Activated naive CD8-positive, alpha-beta T cell treated with anti-CD3 and anti-CD28 coated beads, Interleukin-2, amount 50 U/mL, for 16 hours (primary cell): ENCODE results near the gene MAST1.
"Not testable (repeated sequence)": the region's sequence is repeated elsewhere in the genome, so short reads cannot be mapped to it uniquely, and the experiment has no call there.

Experiments
- DNase-seq: peaks from one replicate; pipeline ENCODE4 v3.0.0-alpha.2; 2020; ENCODE audit warnings: low read depth, low spot score

The MAST1 gene

DNA sequence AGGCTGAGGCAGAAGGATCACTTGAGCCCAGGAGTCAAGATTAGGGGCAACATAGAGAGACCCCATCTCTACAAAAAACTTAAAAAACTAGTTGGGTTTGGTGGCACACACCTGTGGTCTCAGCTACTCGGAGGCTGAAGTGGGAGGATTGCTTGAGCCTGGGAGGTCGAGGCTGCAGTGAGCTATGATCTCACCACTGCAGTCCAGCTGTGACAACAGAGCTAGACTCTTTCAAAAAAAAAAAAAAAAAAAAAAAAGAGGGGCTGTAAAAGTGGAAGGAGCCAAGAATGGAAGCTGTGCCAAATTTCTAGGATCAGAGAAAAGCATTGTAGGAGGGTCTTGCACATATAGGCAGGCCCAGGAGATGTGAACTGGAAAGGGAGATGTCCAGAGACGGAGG is 33.4 kb downstream of the MAST1 start:
- DNase-seq: no peak

DNA sequence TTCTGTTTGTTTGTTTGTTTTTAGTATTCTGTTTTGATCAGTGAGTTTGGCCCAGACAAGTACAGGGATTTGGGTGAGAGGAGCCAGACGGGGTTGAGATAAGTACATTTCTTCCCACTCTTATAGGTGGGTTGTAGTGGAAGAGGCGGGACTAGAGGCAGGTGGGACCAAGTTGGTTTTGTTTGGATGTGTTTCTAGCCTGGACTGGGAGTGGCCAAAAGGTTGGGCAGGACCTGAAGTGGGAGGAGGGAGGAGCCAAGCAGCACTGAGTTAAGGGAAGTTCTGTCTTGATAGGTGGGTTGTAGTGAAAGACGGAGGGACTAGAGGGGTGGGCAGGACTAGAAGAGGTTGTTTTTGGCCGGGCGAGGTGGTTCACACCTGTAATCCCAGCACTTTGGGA is 33.9 kb downstream of the MAST1 start:
- DNase-seq: no peak

DNA sequence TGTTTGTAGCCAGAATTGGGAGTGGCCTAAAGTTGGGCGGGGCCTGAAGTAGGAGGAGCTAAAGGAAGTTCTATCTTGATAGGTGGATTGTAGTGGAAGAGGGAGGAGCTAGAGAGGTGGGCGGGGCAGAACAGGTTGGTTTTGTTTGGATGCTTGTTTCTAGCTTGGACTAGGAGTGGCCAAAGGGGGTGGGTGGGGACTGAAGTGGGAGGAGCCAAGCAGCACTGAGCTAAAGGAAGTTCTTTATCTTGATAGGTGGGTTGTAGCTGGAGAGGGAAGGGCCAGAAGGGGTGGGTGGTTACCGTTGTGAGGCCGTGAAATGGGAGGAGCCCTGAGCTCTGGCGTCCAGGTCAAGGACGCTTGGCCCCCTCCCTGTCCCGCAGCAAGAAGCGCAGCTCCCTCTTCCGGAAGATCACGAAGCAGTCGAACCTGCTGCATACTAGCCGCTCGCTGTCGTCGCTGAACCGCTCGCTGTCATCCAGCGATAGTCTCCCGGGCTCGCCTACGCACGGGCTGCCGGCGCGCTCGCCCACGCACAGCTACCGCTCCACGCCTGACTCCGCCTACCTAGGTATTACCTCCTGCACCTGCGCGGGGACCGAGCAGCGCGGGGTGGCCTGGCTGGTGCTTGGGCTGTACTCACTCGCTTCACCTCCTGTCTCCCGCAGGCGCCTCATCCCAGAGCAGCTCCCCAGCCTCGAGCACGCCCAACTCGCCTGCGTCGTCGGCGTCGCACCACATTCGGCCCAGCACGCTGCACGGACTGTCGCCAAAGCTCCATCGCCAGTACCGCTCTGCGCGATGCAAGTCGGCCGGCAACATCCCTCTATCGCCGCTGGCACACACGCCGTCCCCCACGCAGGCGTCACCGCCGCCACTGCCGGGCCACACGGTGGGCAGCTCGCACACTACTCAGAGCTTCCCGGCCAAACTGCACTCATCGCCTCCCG is 34.9 kb downstream of the MAST1 start:
- no peak for DNase-seq

DNA sequence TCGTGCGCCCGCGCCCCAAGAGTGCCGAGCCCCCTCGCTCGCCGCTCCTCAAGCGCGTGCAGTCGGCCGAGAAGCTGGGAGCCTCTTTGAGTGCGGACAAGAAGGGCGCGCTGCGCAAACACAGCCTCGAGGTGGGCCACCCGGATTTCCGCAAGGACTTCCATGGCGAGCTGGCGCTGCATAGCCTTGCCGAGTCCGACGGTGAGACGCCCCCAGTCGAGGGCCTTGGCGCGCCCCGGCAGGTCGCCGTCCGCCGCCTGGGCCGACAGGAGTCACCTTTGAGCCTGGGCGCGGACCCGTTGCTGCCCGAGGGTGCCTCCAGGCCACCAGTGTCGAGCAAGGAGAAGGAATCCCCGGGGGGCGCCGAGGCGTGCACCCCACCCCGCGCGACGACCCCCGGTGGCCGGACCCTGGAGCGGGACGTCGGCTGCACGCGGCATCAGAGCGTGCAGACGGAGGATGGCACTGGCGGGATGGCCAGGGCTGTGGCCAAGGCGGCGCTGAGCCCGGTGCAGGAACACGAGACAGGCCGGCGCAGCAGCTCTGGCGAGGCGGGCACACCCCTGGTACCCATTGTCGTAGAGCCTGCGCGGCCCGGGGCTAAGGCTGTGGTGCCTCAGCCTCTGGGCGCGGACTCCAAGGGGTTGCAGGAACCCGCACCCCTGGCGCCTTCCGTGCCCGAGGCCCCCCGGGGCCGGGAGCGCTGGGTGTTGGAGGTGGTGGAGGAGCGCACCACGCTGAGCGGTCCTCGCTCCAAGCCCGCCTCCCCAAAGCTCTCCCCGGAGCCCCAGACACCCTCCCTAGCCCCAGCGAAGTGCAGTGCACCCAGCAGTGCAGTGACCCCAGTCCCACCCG is 35.8 kb downstream of the MAST1 start:
- DNase-seq: no peak

DNA sequence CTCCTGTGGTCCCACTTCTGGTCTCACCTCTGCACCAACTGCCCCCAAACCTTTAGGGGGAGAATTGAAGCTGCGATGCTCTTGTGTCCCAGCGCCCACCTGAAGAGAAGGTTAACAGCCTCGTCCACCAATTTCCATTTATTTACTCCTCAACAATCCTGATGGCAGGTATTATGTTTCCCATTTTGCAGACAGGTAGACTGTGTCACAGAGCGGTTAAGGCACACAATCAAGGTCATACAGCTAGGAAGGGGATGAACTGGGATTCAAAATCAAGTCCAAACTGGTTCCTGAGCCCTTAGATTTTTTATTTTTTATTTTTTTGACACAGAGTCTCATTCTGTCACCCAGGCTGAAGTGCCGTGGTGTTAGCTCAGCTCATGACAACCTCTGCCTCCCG is 36.8 kb downstream of the MAST1 start:
- no peak for DNase-seq

DNA sequence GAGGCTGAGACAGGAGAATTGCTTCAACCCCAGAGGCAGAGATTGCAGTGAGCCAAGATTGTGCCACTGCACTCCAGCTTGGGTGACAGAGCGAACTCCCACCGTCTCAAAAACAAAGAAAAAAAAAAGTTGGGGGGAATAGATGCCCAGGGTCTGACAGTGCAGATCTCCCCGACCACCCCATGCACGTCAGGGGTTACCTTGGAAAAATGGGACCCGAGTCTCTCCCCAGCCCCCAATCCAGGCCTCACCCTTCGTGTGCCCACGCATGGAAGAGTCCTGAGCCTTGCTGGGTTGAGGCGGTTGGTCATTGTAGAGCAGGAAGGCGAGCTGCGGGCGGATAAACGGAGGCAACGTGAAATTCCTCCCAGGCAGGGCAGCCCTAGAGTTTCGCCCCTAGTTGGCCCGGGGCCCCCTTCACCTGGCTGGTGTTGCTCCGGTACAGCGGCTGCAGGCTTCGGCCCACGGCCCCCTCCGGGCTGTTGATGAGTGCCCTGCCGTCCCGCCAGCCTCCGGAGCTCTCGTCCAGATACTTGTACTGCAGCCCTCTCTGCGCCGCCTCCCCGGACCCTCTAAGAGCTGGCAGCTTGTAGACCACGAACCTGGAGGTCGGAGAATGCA is 42.3 kb downstream of the MAST1 start:
- DNase-seq: no peak

DNA sequence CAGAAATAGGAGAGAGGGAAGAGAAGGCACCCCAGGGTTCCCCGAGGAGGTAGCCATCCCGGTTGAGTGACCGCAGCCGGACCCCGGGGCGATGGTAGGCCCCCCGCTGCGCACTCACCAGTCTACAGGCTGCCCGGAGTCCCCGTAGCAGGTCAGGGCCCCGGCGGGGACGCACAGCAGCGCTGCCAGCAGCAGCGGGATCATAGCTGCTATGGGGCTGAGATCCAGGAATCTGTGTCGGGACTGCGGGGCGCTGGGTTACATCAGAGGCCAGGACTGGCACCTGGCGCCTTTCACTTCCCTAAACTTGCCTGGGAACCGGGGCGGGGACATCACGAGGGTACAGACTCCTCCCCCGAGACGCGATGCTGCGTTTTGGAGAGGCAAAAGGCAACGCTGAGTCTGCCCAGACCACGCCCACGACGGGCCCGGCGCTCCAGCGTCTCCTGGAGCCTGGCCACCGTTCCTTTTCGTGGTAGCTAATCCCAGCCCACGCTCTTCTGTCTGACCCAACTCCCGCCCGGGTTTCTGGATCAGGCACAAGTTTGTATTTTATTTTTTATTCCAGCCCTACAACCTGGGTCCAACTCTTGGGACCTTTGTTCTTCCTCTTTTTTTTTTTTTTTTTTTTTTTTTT is 43.0 kb downstream of the MAST1 start, which contains the start of gene DNASE2:
DNASE2 (minus strand) TSS at position 278 of the 637 bp plus-strand sequence; CDS start at position 204, 74 bp downstream.
- peak; percentile 75 for DNase-seq

DNA sequence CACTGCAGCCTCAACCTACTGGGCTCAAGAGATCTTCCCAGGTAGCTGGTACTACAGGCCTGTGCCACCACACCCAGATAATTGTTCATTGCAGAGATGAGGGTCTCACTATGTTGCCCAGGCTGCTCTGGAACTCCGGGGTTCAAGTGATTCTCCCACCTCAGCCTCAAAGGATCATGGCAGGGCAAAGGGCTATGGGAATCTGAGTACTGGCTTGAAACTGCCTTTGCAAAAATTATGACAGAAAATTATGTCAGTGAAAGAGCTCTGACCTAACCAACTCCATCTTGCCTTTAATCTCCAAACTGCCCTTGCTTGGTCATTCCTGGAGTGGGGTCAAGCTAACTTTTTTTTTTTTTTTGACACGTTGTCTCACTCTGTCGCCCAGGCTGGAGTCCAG is 44.3 kb downstream of the MAST1 start:
- DNase-seq: no peak

DNA sequence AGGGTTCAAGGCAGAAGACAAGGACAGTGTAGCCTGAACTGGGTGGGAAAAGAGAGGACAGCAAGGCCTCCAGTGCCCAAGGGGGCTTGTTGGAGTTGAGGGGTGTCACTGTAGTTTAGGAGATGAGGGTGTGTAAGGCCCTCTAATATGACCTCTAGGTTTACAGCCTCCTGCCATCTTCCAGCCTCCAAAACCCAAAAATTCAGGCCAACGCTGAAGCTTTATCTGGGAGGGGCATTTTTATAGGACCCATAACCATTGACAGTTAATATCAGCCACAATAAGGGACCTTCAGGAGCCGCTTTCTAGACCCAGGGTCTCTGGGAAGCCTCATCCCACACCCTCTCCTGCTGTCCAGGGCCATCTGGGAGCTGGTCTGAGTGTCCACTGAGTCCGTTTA is 45.9 kb downstream of the MAST1 start:
- DNase-seq: no peak

DNA sequence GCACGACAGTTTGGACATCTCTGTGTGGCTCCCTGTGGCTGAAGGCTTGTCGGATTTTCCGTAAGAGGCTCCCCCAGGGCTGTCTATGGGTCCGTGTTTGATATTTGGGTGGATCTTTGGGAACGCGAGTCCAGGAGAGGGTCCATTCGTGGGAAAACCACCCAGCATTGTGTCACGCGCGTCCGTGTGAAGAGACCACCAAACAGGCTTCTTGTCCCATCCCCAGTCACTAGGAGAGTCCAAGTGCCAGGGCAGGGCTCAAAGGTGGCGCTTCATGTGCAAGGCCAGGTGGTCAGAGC is 46.3 kb downstream of the MAST1 start:
- DNase-seq: no peak

DNA sequence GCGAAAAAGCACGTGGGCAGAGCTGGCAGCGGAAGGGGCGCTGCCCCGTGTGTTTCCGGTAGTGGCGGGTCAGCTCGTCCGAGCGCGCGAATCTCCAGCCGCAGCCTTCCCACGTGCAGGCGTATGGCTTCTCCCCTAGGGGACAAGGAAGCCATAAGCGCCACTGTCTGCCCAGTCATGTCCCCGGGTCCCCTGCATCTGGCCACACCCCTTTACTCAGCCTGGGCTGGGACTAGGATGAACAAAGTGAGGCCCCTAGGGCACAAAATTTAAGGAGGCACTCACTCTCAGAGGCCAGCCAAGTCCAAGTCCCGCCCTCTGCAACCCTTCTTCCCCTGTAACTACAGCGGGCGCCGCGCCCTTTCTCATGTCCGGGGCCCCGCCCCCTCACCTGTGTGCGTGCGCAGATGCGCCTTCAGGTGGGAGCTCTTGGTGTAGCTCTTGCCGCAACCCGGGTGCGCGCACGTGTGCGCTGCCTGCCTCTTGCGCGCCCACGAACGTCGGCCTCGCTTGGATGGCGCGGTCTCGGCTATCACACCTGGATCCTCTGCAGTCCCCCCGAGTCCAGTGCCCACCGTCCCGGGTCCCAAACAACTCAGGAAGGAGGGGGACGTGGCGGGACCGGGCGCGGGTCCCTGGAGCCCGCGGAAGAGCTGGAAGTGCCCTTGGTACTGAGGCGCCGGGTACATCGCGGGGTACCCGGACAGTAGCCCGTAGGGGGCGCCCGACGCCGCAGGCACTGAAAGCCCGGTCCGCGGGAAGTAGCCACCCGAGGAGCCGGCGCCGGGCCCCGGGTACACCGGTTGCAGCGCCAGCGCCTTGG is 46.8 kb downstream of the MAST1 start:
- peak; percentile 80 for DNase-seq

DNA sequence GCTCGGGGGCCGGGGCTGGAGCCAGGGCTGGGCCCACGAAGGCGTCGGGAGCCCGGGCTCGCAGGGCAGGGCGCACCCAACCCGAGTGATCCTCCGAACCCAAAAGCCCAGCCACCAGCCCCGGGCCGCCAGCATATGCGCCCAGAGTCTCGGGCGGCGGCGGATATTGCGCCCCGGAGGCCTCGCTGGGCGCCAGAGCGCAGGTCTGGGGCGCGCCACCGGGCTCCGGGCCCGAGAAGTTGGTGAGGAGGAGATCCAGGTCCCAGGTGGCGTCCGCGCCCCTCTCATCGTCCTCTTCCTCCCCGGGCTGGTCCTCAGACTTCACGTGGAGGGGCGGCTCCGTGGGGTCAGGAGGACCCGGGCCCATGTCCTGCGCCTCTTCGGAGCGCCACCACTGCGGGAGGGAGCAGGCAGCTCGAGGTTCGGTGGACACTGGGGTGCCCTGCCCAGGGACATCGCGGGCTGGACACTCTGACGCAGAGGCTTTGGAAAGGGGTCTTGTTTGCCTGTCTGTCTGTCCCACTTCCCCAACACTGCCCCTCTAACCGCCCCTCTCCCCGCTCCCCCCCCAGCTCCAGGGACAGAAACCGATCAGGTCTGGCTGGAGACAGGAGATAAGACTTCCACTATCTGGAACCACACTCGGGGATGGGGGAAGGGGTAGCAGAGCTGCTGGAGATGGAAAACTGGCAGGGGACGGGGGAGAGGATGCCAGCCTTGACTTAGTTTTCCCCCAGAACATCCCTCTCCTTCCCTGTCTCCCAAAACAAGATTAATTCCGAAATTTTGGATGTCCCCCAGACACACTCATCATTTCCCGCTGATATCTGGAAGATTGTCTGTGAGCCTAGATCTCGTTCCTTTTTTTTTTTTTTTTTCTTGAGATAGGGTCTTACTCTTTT is 47.7 kb downstream of the MAST1 start:
- DNase-seq: no peak

DNA sequence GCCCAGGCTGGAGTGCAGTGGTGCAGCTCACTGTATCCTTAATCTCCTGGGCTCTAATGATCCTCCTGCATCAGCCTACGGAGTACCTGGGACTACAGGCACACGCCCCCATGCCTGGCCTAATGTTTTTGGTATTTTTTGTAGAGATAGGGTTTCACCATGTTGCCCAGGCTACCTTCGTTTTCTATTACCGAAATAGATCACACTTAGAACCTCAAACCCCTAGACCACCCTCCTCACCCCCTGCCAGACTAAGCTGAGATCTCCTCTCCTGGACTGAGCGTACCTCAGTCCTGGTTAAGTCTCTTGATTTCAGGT is 48.3 kb downstream of the MAST1 start:
- DNase-seq: no peak

DNA sequence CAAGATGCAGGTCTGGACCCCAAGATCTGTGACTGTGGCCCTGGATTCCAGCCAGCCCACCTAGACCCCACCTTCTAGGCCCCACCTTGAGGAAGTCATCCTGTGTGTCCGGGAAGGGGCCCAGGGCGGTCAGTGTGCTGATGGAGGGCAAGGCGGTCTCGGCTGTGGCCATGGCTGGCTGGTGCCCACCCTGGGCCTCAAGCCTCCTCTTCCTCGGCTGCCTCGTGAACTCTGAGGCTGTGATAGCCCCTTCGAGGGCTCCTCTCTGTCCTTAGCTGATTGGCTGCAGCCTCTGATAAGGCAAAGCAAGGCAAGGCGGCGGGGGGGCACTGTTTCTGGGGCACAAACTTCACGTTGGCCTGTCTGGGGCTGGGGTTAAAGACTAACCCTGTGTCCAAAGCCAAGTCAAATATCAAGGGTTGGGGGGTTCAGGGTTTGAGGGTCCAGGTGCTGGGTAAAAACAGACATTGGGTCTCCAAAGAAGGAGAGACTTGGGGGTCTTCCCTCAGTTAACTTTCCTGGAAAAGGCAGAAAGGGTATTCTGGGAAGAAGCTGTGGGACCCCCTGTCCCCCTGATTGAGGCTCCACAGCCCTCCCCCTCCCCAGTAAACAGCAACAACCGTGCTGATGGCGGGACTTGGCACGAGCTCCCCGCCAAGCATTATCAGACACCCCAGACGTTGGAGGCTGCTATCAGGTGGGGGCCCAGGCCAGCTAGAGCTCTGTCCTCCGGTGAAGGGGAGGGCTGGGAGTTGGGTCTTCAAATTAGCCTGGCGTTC is 48.8 kb downstream of the MAST1 start, which contains the start of gene KLF1:
KLF1 (minus strand) TSS at position 233 of the 779 bp plus-strand sequence; CDS start at position 172, 61 bp downstream.
- DNase-seq: no peak

DNA sequence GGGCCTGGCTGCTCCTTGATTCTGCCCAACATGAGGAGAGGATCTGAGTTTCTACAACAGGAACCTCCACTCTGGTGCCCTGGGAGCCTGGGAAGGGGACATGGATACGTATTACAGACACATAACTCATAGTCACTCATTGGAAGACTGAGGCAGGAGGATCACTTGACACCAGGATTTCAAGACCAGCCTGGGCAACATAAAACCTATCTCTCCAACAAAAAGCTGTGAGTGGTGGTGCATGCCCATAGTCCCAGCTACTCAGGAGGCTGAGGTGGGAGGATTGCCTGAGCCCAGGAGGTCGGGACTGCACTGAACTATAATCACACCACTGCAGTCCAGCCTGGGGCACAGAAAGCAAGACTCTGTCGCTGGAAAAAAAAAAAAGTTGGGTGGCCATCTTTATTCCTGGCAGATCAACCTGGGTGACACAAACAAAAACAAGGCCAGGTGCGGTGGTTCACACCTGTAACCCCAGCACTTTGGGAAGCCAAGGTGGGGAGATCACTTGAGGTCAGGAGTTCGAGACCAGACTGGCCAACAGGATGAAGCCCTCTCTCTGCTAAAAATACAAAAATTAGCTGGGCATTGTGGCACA is 49.8 kb downstream of the MAST1 start:
- DNase-seq: no peak

DNA sequence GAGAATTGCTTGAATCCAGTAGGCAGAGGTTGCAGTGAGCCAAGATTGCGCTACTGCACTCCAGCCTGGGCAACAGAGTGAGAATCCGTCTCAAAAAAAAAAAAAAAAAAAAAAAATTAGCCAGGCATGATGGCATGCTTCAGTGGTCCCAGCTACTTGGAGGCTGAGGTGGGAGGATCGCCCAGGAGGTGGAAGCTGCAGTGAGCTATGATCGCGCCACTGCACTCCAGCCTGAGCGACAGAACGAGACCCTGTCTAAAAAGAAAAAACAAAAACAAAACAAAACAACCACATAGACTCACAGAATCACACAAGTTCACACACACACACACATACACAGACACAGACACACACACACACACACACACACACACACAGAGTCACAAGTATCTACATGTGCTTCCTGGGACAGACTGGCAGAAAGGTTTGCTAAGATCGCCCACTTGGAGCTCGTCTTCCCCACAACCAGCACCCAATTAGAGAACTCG is 52.0 kb downstream of the MAST1 start:
- not testable (repeated sequence) for DNase-seq

DNA sequence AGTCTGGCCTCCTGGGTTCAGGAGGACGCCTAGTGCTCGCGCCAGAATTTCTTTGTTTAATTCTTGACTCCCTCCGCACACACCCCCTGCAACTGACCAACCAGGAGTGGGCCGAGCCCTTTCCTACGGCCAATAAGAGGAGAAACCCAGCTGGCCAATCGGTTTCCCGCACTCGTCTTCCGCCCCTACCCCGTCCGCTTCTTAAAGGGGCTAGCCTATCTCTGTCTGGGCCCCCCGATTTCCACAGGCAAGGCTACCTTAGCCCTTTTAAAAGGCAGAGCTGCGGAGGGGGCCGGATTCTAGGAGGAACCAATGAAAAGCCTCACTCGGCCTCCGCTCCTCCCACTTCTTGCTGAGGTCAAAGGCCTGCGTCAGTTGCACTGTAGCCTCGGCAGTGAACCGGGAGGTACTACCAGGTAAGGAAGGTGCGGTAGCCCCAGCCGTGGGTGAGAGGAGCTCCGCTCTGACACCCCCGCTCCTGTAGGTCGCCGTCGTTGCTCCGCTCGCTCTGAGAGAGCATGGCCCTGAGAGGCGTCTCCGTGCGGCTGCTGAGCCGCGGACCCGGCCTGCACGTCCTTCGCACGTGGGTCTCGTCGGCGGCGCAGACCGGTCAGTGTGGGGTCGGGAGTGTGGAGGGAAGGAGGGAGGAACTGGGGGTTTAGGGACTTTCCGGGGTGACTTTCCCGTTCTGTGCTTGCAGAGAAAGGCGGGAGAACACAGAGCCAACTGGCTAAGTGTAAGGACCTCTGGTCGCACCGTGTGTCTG is 52.7 kb downstream of the MAST1 start, which contains the start of gene GCDH:
GCDH (plus strand) TSS at position 374 of the 766 bp plus-strand sequence; CDS start at position 519, 145 bp downstream.
- peak; percentile 92 for DNase-seq
